ENCODE measurements around the gene G0S2. TPM values are rescaled to one million over a fixed set of nuclear protein-coding genes. Genes with fewer than 3 reads are reported as not detected.

G0S2 gene
- total RNA-seq, 1 experiment from 2014 or later = 9.0 TPM

GRCh38 chr1:209634005-209634737 is 41.0 kb upstream of the G0S2 start:
- peaks cover 14% of the 10 kb centered on the region for H3K4me1 ChIP-seq (ENCODE audit: insufficient read depth, low read length, poor library complexity, severe bottlenecking)
- BruUV-seq (replicated peaks) = no TSS peak
- TF ChIP-seq CTCF (conservative IDR thresholded peaks at IDR 0.05; ENCODE audit: low read depth, low read length) (no peak), EZH2 (IDR thresholded peaks at IDR 0.05; ENCODE audit: borderline replicate concordance, low read depth, low read length, poor library complexity, severe bottlenecking) (no peak)
- intact Hi-C loops (cut with micrococcal nuclease; ENCODE audit: unreplicated experiment) = no loop called here
- no peak overlapping the region for H3K4me3 ChIP-seq (ENCODE audit: low read depth, low read length, poor library complexity, severe bottlenecking)
- DNase-seq (ENCODE audit: low spot score) = no peak
- H3K27ac ChIP-seq (ENCODE audit: low read depth, low read length, poor library complexity, severe bottlenecking) = no peak overlapping the region
- no peaks in the 10 kb centered on the region for H3K36me3 ChIP-seq (ENCODE audit: insufficient read depth, low read length, poor library complexity, severe bottlenecking)
- H3K9me3 ChIP-seq (ENCODE audit: low read depth, low read length, poor library complexity, severe bottlenecking) = no peaks in the 10 kb centered on the region
- POLR2A ChIA-PET (ENCODE audit: low non-redundant PET) = no interaction called here
- CTCF ChIA-PET = no interaction called here
- H3K27me3 ChIP-seq (replicated peaks; ENCODE audit: insufficient read depth, low read depth, low read length, poor library complexity) = no peaks in the 10 kb centered on the region

- H3K9me3 ChIP-seq (ENCODE audit: low read depth, low read length, poor library complexity, severe bottlenecking) = no peaks in the 10 kb centered on the region
- H3K27ac ChIP-seq (ENCODE audit: low read depth, low read length, poor library complexity, severe bottlenecking) = no peak overlapping the region
- no peak for DNase-seq (ENCODE audit: low spot score)
- H3K4me3 ChIP-seq (ENCODE audit: low read depth, low read length, poor library complexity, severe bottlenecking) = no peak overlapping the region
- H3K36me3 ChIP-seq (ENCODE audit: insufficient read depth, low read length, poor library complexity, severe bottlenecking) = no peaks in the 10 kb centered on the region
- CTCF ChIA-PET = no interaction called here
- POLR2A ChIA-PET (ENCODE audit: low non-redundant PET) = no interaction called here
- intact Hi-C loops (cut with micrococcal nuclease; ENCODE audit: unreplicated experiment) = no loop called here
- TF ChIP-seq CTCF (conservative IDR thresholded peaks at IDR 0.05; ENCODE audit: low read depth, low read length) = no peak
- no peak for TF ChIP-seq EZH2 (IDR thresholded peaks at IDR 0.05; ENCODE audit: borderline replicate concordance, low read depth, low read length, poor library complexity, severe bottlenecking)
- peaks cover 14% of the 10 kb centered on the region for H3K4me1 ChIP-seq (ENCODE audit: insufficient read depth, low read length, poor library complexity, severe bottlenecking)
- no peaks in the 10 kb centered on the region for H3K27me3 ChIP-seq (replicated peaks; ENCODE audit: insufficient read depth, low read depth, low read length, poor library complexity)
- no TSS peak for BruUV-seq (replicated peaks)
Observed at GRCh38 chr1:209635850-209636249, 39.4 kb upstream of the G0S2 start.

- POLR2A ChIA-PET (ENCODE audit: low non-redundant PET) = no interaction called here
- CTCF ChIA-PET = no interaction called here
- no peak for TF ChIP-seq EZH2 (IDR thresholded peaks at IDR 0.05; ENCODE audit: borderline replicate concordance, low read depth, low read length, poor library complexity, severe bottlenecking)
- TF ChIP-seq CTCF (conservative IDR thresholded peaks at IDR 0.05; ENCODE audit: low read depth, low read length) = no peak
- H3K4me3 ChIP-seq (ENCODE audit: low read depth, low read length, poor library complexity, severe bottlenecking) = no peak overlapping the region
- intact Hi-C loops (cut with micrococcal nuclease; ENCODE audit: unreplicated experiment) = no loop called here
- no TSS peak for BruUV-seq (replicated peaks)
- no peak overlapping the region for H3K27ac ChIP-seq (ENCODE audit: low read depth, low read length, poor library complexity, severe bottlenecking)
- no peaks in the 10 kb centered on the region for H3K36me3 ChIP-seq (ENCODE audit: insufficient read depth, low read length, poor library complexity, severe bottlenecking)
- H3K27me3 ChIP-seq (replicated peaks; ENCODE audit: insufficient read depth, low read depth, low read length, poor library complexity) = no peaks in the 10 kb centered on the region
- H3K4me1 ChIP-seq (ENCODE audit: insufficient read depth, low read length, poor library complexity, severe bottlenecking) = peaks cover 22% of the 10 kb centered on the region
- no peaks in the 10 kb centered on the region for H3K9me3 ChIP-seq (ENCODE audit: low read depth, low read length, poor library complexity, severe bottlenecking)
- DNase-seq (ENCODE audit: low spot score) = no peak
Observed at GRCh38 chr1:209641832-209642172, 33.4 kb upstream of the G0S2 start.

Data from A673 (cell line).